CD4-positive, alpha-beta memory T cell (primary cell): ENCODE results near the gene MAGI2. TPM values are rescaled to one million over a fixed set of nuclear protein-coding genes. Genes with fewer than 3 reads are reported as not detected.

Experiments used
- CTCF ChIA-PET: fragments of 350-600 bp; sonication (Branson Sonifier 250); formaldehyde crosslinking; loops from one replicate; lab custom pipeline; 2021; ENCODE audit warnings: inconsistent platforms; ENCODE audit not compliant: partially characterized antibody; lab: Charles Lee
- POLR2A ChIA-PET: fragments of 350-600 bp; sonication (Branson Sonifier 250); formaldehyde crosslinking; loops from one replicate; lab custom pipeline; 2021; ENCODE audit not compliant: partially characterized antibody; lab: Charles Lee
- DNase-seq, 5 donors: peaks; one replicate each; pipeline versions ENCODE4 v3.0.0 to v3.0.0-alpha.2; 2020 to 2022; ENCODE audit warnings: mixed read lengths in 1 of 5
- H3K27ac ChIP-seq: one replicate; pipeline ENCODE4 v1.7.0; 2013; ENCODE audit warnings: low read depth, low read length
- H3K27me3 ChIP-seq: 2 replicates; pipeline ENCODE4 v1.7.0; 2013; ENCODE audit warnings: mild to moderate bottlenecking, low read length, moderate library complexity; ENCODE audit not compliant: insufficient read depth
- H3K36me3 ChIP-seq: 2 replicates; pipeline ENCODE4 v1.7.0; 2013; ENCODE audit warnings: mild to moderate bottlenecking, low read length, moderate library complexity; ENCODE audit not compliant: insufficient read depth
- H3K4me1 ChIP-seq: 2 replicates; pipeline ENCODE4 v1.7.0; 2013; ENCODE audit warnings: mild to moderate bottlenecking, low read length, moderate library complexity; ENCODE audit not compliant: insufficient read depth
- H3K4me3 ChIP-seq, 2 donors: one replicate each; pipeline ENCODE4 v1.7.0; 2013; ENCODE audit warnings: low read length in 2 of 2, mild to moderate bottlenecking in 1 of 2
- H3K9me3 ChIP-seq, 2 donors: one replicate each; pipeline ENCODE4 v1.7.0; 2013; ENCODE audit warnings: low read length in 2 of 2, control low read depth in 1 of 2; ENCODE audit not compliant: control insufficient read depth in 1 of 2
- H3K27ac Mint-ChIP-seq, 7 donors: one replicate each; pipeline ENCODE4 v1.8.0; 2020 to 2021; ENCODE audit warnings: mixed read lengths in 7 of 7, mild to moderate bottlenecking in 6 of 7, inconsistent platforms in 3 of 7, moderate library complexity in 3 of 7
- H3K27me3 Mint-ChIP-seq, 2 donors: one replicate each; pipeline ENCODE4 v1.8.0; 2020 to 2021; ENCODE audit warnings: mixed read lengths in 2 of 2
- H3K36me3 Mint-ChIP-seq, 2 donors: one replicate each; pipeline ENCODE4 v1.8.0; 2020 to 2021; ENCODE audit warnings: mixed read lengths in 2 of 2, inconsistent platforms in 1 of 2, mild to moderate bottlenecking in 1 of 2
- H3K4me1 Mint-ChIP-seq, 4 donors: one replicate each; pipeline ENCODE4 v1.8.0; 2020 to 2021; ENCODE audit warnings: mixed read lengths in 4 of 4, mild to moderate bottlenecking in 1 of 4
- H3K4me3 Mint-ChIP-seq, 8 donors: one replicate each; pipeline ENCODE4 v1.8.0; 2020 to 2021; ENCODE audit warnings: mixed read lengths in 8 of 8, mild to moderate bottlenecking in 7 of 8, moderate library complexity in 6 of 8, inconsistent platforms in 3 of 8
- H3K9me3 Mint-ChIP-seq, 8 donors: one replicate each; pipeline ENCODE4 v1.8.0; 2020 to 2021; ENCODE audit warnings: mixed read lengths in 8 of 8, mild to moderate bottlenecking in 5 of 8, inconsistent platforms in 3 of 8, moderate library complexity in 1 of 8
- intact Hi-C: fragments of 100-400 bp; cut with micrococcal nuclease; formaldehyde crosslinking; loops from one replicate; pipeline ENCODE4 v1.15.1; 2023
- polyA plus RNA-seq, 2 donors: library from polyadenylated mRNA; unstranded; fragments of 300-500 nt; fragmentation: Illumina TruSeq; gene quantifications; one replicate each; pipeline ENCODE4 v1.2.3, GENCODE V29; 2021
- total RNA-seq, 2 experiments: library from RNA; stranded (reverse); gene quantifications; one replicate each; pipeline ENCODE4 v1.2.3, GENCODE V29; 2021

Gene MAGI2
- total and polyA plus RNA-seq, 4 experiments from 2014 or later, result 0.23 to 0.25 TPM; not detected in 2

- Histone ChIP-seq H3K4me1 (no peaks in the 10 kb centered on the region), H3K27ac (no peak overlapping the region), H3K9me3 (no peaks in the 10 kb centered on the region), H3K36me3 (no peaks in the 10 kb centered on the region), H3K27me3 (no peaks in the 10 kb centered on the region), H3K4me3 (no peak overlapping the region)
- H3K9me3 Mint-ChIP-seq, result no peaks in the 10 kb centered on the region
- CTCF ChIA-PET, result no interaction called here
- H3K36me3 Mint-ChIP-seq, result no peaks in the 10 kb centered on the region
- H3K27me3 Mint-ChIP-seq, result peaks cover 6 to 8% of the 10 kb centered on the region in 2 donors
- no peak for DNase-seq
- no peaks in the 10 kb centered on the region for H3K4me1 Mint-ChIP-seq
- no peak overlapping the region for H3K4me3 Mint-ChIP-seq
- POLR2A ChIA-PET, result no interaction called here
- intact Hi-C loops, result no loop called here
- H3K27ac Mint-ChIP-seq, result no peak overlapping the region
Observed at GRCh38 chr7:78178319-78178718, 1275.1 kb downstream of the MAGI2 start.

- intact Hi-C loops, result no loop called here
- H3K4me3 Mint-ChIP-seq, result no peak overlapping the region
- H3K27ac Mint-ChIP-seq, result no peak overlapping the region
- Histone ChIP-seq H3K36me3 (no peaks in the 10 kb centered on the region), H3K4me3 (no peak overlapping the region), H3K27ac (no peak overlapping the region), H3K4me1 (no peaks in the 10 kb centered on the region), H3K27me3 (no peaks in the 10 kb centered on the region), H3K9me3 (no peaks in the 10 kb centered on the region)
- no peaks in the 10 kb centered on the region for H3K4me1 Mint-ChIP-seq
- POLR2A ChIA-PET, result no interaction called here
- no peaks in the 10 kb centered on the region for H3K36me3 Mint-ChIP-seq
- CTCF ChIA-PET, result no interaction called here
- peaks cover 1 to 9% of the 10 kb centered on the region in 2 donors for H3K27me3 Mint-ChIP-seq
- DNase-seq, result no peak
- H3K9me3 Mint-ChIP-seq, result no peaks in the 10 kb centered on the region
Observed at GRCh38 chr7:78176171-78176570, 1277.3 kb downstream of the MAGI2 start.

- no peaks in the 10 kb centered on the region for H3K9me3 Mint-ChIP-seq
- Histone ChIP-seq H3K9me3 (no peaks in the 10 kb centered on the region), H3K27me3 (no peaks in the 10 kb centered on the region), H3K4me1 (no peaks in the 10 kb centered on the region), H3K36me3 (no peaks in the 10 kb centered on the region), H3K27ac (no peak overlapping the region), H3K4me3 (no peak overlapping the region)
- no peak overlapping the region for H3K27ac Mint-ChIP-seq
- POLR2A ChIA-PET, result no interaction called here
- peaks cover 1 to 9% of the 10 kb centered on the region in 2 donors for H3K27me3 Mint-ChIP-seq
- DNase-seq, result no peak
- CTCF ChIA-PET, result no interaction called here
- no peaks in the 10 kb centered on the region for H3K36me3 Mint-ChIP-seq
- H3K4me1 Mint-ChIP-seq, result no peaks in the 10 kb centered on the region
- intact Hi-C loops, result no loop called here
- H3K4me3 Mint-ChIP-seq, result no peak overlapping the region
Observed at GRCh38 chr7:78175330-78176100, 1278.0 kb downstream of the MAGI2 start.

GRCh38 chr7:78173666-78174065 is 1279.8 kb downstream of the MAGI2 start:
- POLR2A ChIA-PET, result no interaction called here
- no peaks in the 10 kb centered on the region for H3K4me1 Mint-ChIP-seq
- H3K27ac Mint-ChIP-seq, result no peak overlapping the region
- H3K4me3 Mint-ChIP-seq, result no peak overlapping the region
- no peaks in the 10 kb centered on the region for H3K4me1 ChIP-seq
- H3K9me3 ChIP-seq, result no peaks in the 10 kb centered on the region
- no peak for DNase-seq
- H3K27me3 Mint-ChIP-seq, result peaks cover 1 to 9% of the 10 kb centered on the region in 2 donors
- intact Hi-C loops, result no loop called here
- no peaks in the 10 kb centered on the region for H3K36me3 Mint-ChIP-seq
- no peak overlapping the region for H3K4me3 ChIP-seq
- no peaks in the 10 kb centered on the region for H3K9me3 Mint-ChIP-seq
- no peak overlapping the region for H3K27ac ChIP-seq
- CTCF ChIA-PET, result no interaction called here
- no peaks in the 10 kb centered on the region for H3K36me3 ChIP-seq
- H3K27me3 ChIP-seq, result no peaks in the 10 kb centered on the region

- H3K36me3 Mint-ChIP-seq, result no peaks in the 10 kb centered on the region
Observed at GRCh38 chr7:78172933-78173591, 1280.4 kb downstream of the MAGI2 start.

GRCh38 chr7:78172267-78172757 is 1281.2 kb downstream of the MAGI2 start:
- ChIA-PET CTCF (no interaction called here), POLR2A (no interaction called here)
- H3K27me3 ChIP-seq, result no peaks in the 10 kb centered on the region
- no peaks in the 10 kb centered on the region for H3K9me3 Mint-ChIP-seq
- no peaks in the 10 kb centered on the region for H3K36me3 ChIP-seq
- H3K27ac ChIP-seq, result no peak overlapping the region
- no peaks in the 10 kb centered on the region for H3K36me3 Mint-ChIP-seq
- H3K4me3 ChIP-seq, result no peak overlapping the region
- peaks cover 1 to 6% of the 10 kb centered on the region in 2 donors for H3K27me3 Mint-ChIP-seq
- H3K9me3 ChIP-seq, result no peaks in the 10 kb centered on the region
- H3K4me1 ChIP-seq, result no peaks in the 10 kb centered on the region
- no peaks in the 10 kb centered on the region for H3K4me1 Mint-ChIP-seq
- intact Hi-C loops, result no loop called here
- H3K4me3 Mint-ChIP-seq, result no peak overlapping the region
- DNase-seq, result no peak
- no peak overlapping the region for H3K27ac Mint-ChIP-seq

More at GRCh38 chr7:78172933-78173591, 1280.4 kb downstream of the MAGI2 start:
- Histone ChIP-seq H3K4me3 (no peak overlapping the region), H3K27me3 (no peaks in the 10 kb centered on the region), H3K27ac (no peak overlapping the region), H3K36me3 (no peaks in the 10 kb centered on the region), H3K4me1 (no peaks in the 10 kb centered on the region), H3K9me3 (no peaks in the 10 kb centered on the region)
- DNase-seq, result no peak
- CTCF ChIA-PET, result no interaction called here
- H3K27ac Mint-ChIP-seq, result no peak overlapping the region
- H3K4me3 Mint-ChIP-seq, result no peak overlapping the region
- H3K9me3 Mint-ChIP-seq, result no peaks in the 10 kb centered on the region
- H3K4me1 Mint-ChIP-seq, result no peaks in the 10 kb centered on the region
- intact Hi-C loops, result no loop called here
- peaks cover 1 to 9% of the 10 kb centered on the region in 2 donors for H3K27me3 Mint-ChIP-seq
- POLR2A ChIA-PET, result no interaction called here

GRCh38 chr7:78171398-78171797 is 1282.1 kb downstream of the MAGI2 start:
- H3K27ac Mint-ChIP-seq, result no peak overlapping the region
- H3K36me3 ChIP-seq, result no peaks in the 10 kb centered on the region
- peaks cover 1 to 5% of the 10 kb centered on the region in 2 donors for H3K27me3 Mint-ChIP-seq
- H3K9me3 ChIP-seq, result no peaks in the 10 kb centered on the region
- H3K27me3 ChIP-seq, result no peaks in the 10 kb centered on the region
- no peaks in the 10 kb centered on the region for H3K4me1 Mint-ChIP-seq
- ChIA-PET CTCF (no interaction called here), POLR2A (no interaction called here)
- no peak overlapping the region for H3K4me3 ChIP-seq
- H3K4me3 Mint-ChIP-seq, result no peak overlapping the region
- intact Hi-C loops, result no loop called here
- no peaks in the 10 kb centered on the region for H3K4me1 ChIP-seq
- H3K27ac ChIP-seq, result no peak overlapping the region
- H3K36me3 Mint-ChIP-seq, result no peaks in the 10 kb centered on the region
- no peaks in the 10 kb centered on the region for H3K9me3 Mint-ChIP-seq
- no peak for DNase-seq
